Uterus (tissue), 4 donors: ENCODE data around the gene METAP1D. TPM values are rescaled to one million over a fixed set of nuclear protein-coding genes. Genes with fewer than 3 reads are reported as not detected.
A peak's percentile ranks its signal among the peaks of the same experiment; 100 is the strongest.
"Not testable (repeated sequence)": the region's sequence is repeated elsewhere in the genome, so short reads cannot be mapped to it uniquely, and the experiment has no call there.

Experiments
- DNase-seq, 2 donors: peaks; one replicate each; pipeline ENCODE4 v3.0.0-alpha.2; 2019 to 2020
- H3K27ac ChIP-seq, 2 donors: fragments of 200-600 bp; sonication (generic); 1 replicate in 1 of 2; 2 replicates in 1 of 2; pipeline ENCODE4 v1.5.1; 2016 to 2018
- H3K27me3 ChIP-seq, 2 donors: fragments of 200-600 bp; sonication (generic); one replicate each; pipeline ENCODE4 v1.5.1; 2018 to 2019; ENCODE audit warnings: control low read depth in 1 of 2
- H3K36me3 ChIP-seq, 2 donors: fragments of 200-600 bp; sonication (generic); one replicate each; pipeline ENCODE4 v1.5.1; 2019; ENCODE audit warnings: control low read depth in 1 of 2
- H3K4me1 ChIP-seq, 2 donors: fragments of 200-600 bp; sonication (generic); one replicate each; pipeline ENCODE4 v1.5.1; 2018 to 2019; ENCODE audit warnings: control low read depth in 1 of 2
- H3K4me3 ChIP-seq, 2 donors: fragments of 200-600 bp; sonication (generic); 1 replicate in 1 of 2; 2 replicates in 1 of 2; pipeline ENCODE4 v1.5.1; 2018 to 2019; ENCODE audit warnings: mild to moderate bottlenecking in 1 of 2
- H3K9me3 ChIP-seq, 2 donors: fragments of 200-600 bp; sonication (generic); one replicate each; pipeline ENCODE4 v1.5.1; 2019; ENCODE audit warnings: control low read depth in 1 of 2
- POLR2A ChIP-seq, 2 donors: fragments of 450-650 bp; IDR thresholded peaks; one replicate each; pipeline ENCODE4 v1.6.1; 2016; ENCODE audit warnings: antibody characterized with exemption in 2 of 2, mild to moderate bottlenecking in 1 of 2, moderate library complexity in 1 of 2
- intact Hi-C: fragments of 100-400 bp; cut with DNase I; formaldehyde crosslinking; loops from one replicate; pipeline ENCODE4 v1.15.1; 2023; ENCODE audit warnings: low total_unique reads
- total RNA-seq, 4 donors: library from RNA; depleted of rRNA in 3 of 4; stranded (reverse); fragments of >200 nt in 3 of 4; gene quantifications; one replicate each; pipeline versions ENCODE4 v1.1.0 to v1.2.4, GENCODE V29; 2014 to 2023
- TF ChIP-seq, protein P1 (sequence below), 4 experiments: fragments of 200-600 bp in 2 of 4; fragments of 450-650 bp in 2 of 4; sonication (generic) in 2 of 4; IDR thresholded peaks; one replicate each; pipeline ENCODE4 v1.5.1; 2016 to 2019; ENCODE audit warnings: antibody characterized with exemption in 4 of 4, mild to moderate bottlenecking in 2 of 4, moderate library complexity in 1 of 4
- donor health status: DM: yes; HTN: yes; CAD: no.

Gene METAP1D
- total RNA-seq, 4 donors from 2014 or later, result 7.9 to 38.2 (median 15.8) TPM

DNA sequence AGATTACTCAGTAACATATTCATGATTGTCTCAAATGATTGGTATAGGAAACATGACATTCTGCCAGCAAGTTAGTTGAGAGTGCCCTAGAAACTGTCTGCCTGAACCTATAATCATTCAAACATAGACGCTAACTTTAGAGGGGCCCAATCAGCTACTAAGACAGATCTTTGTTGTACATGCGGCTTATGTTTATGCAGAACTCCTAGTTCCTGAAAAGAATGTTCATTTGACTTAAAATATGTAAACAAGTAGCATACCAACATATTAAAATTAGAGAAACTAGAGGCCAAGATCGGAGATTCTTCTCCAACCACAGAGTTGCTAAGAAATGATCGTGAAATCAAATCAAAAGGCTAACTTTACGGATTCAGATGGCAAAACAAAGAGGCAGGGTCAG lies 4.2 kb upstream of the METAP1D start:
- TF ChIP-seq, protein P1, sequence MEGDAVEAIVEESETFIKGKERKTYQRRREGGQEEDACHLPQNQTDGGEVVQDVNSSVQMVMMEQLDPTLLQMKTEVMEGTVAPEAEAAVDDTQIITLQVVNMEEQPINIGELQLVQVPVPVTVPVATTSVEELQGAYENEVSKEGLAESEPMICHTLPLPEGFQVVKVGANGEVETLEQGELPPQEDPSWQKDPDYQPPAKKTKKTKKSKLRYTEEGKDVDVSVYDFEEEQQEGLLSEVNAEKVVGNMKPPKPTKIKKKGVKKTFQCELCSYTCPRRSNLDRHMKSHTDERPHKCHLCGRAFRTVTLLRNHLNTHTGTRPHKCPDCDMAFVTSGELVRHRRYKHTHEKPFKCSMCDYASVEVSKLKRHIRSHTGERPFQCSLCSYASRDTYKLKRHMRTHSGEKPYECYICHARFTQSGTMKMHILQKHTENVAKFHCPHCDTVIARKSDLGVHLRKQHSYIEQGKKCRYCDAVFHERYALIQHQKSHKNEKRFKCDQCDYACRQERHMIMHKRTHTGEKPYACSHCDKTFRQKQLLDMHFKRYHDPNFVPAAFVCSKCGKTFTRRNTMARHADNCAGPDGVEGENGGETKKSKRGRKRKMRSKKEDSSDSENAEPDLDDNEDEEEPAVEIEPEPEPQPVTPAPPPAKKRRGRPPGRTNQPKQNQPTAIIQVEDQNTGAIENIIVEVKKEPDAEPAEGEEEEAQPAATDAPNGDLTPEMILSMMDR (IDR thresholded peaks at IDR 0.05), result no peak
- no peak for TF ChIP-seq POLR2A (IDR thresholded peaks at IDR 0.05)
- Histone ChIP-seq H3K27me3 (no peaks in the 10 kb centered on the region), H3K36me3 (no peaks in the 10 kb centered on the region), H3K4me3 (no peak overlapping the region), H3K27ac (no peak overlapping the region), H3K9me3 (no peaks in the 10 kb centered on the region), H3K4me1 (no peaks in the 10 kb centered on the region)
- intact Hi-C loops, result no loop called here
- DNase-seq, result no peak

DNA sequence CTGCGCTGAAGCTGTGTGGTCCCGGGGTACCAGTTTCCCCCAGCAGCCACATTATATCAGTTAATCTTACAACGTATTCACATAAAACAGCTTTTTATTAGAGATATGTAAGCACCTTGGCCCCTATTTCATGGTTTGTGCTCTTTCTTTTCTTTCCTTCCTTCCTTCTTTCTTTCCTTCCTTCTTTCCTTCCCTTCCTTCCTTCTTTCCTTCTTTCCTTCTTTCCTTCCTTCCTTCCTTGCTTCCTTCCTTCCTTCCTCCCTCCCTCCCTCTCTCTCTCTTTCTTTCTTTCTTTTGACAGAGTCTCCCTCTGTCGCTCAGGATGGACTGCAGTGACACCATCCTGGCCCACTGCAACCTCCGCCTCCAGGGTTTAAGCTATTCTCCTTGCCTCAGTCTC lies 3.7 kb upstream of the METAP1D start:
- Histone ChIP-seq H3K36me3 (no peaks in the 10 kb centered on the region), H3K27me3 (no peaks in the 10 kb centered on the region), H3K4me3 (no peak overlapping the region), H3K4me1 (no peaks in the 10 kb centered on the region), H3K9me3 (no peaks in the 10 kb centered on the region), H3K27ac (no peak overlapping the region)
- DNase-seq, result no peak
- no peak for TF ChIP-seq POLR2A (IDR thresholded peaks at IDR 0.05)
- TF ChIP-seq, protein P1 (IDR thresholded peaks at IDR 0.05), result no peak
- intact Hi-C loops, result no loop called here

DNA sequence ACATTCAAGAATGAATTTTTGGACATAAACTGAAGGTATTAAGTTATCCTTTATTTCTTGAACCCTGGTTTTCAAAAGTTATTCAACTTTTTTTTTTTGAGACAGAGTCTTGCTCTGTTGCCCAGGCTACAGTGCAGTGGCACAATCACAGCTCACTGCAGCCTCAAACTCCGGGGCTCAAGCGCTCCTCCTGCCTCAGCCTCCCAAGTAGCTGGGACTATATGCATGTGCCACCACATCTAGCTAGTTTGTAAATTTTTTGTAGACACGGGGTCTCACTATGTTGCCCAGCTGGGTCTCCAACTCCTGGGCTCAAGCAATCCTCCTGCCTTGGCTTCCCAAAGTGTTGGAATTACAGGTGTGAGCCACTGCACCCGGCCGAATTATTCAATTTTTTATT lies 2.7 kb upstream of the METAP1D start:
- H3K27ac ChIP-seq, H3K36me3 ChIP-seq, H3K4me3 ChIP-seq, H3K27me3 ChIP-seq, intact Hi-C loops, DNase-seq, H3K9me3 ChIP-seq, H3K4me1 ChIP-seq: not testable (repeated sequence)

DNA sequence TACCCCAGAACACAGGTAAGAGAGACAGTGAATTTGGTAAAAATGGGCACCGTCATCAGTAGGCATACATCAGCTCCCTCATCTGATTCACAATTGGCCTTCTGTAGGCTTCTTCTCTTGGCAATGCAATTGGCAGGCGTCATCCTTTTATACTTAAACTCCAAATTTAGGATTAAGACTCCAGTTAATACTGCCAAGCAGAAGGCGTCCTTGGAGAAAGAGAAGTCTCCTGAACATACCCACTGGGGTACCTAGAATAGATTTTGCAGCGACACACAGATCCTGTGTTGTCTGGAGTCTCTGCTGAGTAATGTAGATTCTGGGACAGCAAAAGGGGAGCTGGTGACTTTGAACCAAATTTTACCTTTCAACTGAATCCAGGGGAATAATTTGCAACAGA lies 592 bp upstream of the METAP1D start:
- no peak overlapping the region for H3K27ac ChIP-seq

DNA sequence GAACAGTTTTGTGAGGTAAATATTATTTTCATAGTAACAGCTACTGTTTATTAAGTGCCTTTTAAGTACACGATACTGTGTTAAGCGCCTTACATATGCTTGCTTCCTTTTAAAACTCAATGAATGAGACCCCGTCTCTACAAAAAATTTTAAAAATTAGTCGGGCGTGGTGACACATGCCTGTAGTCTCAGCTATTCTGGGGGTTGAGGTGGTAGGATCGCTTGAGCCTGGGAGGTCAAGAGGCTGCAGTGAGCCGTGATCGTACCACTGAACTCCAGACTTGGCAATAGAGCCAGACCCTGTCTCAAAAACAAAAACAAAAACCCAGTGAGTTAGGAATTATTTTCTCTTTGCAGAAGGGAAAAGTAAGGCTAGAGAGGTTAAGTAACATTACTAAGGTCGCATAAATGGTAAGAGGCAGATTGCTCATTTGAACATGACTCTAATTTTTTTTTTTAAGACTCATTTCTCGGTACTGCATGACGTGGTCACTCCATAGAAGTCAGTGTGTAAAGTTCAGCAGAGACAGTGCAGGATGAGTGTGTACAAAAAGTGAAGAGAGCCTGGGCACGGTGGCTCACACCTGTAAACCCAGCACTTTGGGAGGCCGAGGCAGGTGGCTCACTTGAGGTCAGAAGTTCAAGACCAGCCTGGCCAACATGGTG lies 1.1 kb downstream of the METAP1D start:
- no peak for DNase-seq
- Histone ChIP-seq H3K27me3 (no peaks in the 10 kb centered on the region), H3K36me3 (no peaks in the 10 kb centered on the region), H3K27ac (no peak overlapping the region), H3K4me3 (peak overlapping the region in 1 of 2 donors; percentile 81), H3K9me3 (no peaks in the 10 kb centered on the region), H3K4me1 (no peaks in the 10 kb centered on the region)
- TF ChIP-seq, protein P1 (IDR thresholded peaks at IDR 0.05), result no peak
- no peak for TF ChIP-seq POLR2A (IDR thresholded peaks at IDR 0.05)
- intact Hi-C loops, result no loop called here

More for the DNA sequence above, 592 bp upstream of the METAP1D start:
- no peaks in the 10 kb centered on the region for H3K9me3 ChIP-seq
- peak overlapping the region; percentile 62 to 81 for H3K4me3 ChIP-seq
- no peak for DNase-seq
- no peaks in the 10 kb centered on the region for H3K27me3 ChIP-seq
- no peaks in the 10 kb centered on the region for H3K36me3 ChIP-seq
- intact Hi-C loops, result no loop called here
- no peaks in the 10 kb centered on the region for H3K4me1 ChIP-seq
- TF ChIP-seq POLR2A (IDR thresholded peaks at IDR 0.05), result no peak
- TF ChIP-seq, protein P1 (IDR thresholded peaks at IDR 0.05), result no peak

DNA sequence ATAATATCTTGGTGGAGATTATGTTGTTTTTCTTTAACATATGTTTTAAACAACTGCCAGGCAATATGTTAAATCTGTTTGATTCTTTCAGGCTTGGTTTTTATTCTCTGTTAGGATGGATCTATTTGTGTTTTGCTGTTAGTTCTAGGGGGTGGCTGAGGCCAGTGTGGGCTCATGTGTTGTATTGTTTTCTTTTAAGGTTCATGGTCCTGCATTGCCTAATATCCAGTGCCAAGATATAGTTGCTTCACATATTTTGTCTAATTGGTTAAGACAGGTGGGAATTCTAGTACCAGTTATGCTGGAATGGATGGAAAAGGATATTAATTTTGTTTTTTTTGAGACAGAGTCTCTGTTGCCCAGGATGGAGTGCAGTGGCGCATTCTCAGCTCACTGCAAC lies 7.6 kb downstream of the METAP1D start:
- Histone ChIP-seq H3K4me3 (no peak overlapping the region), H3K4me1 (no peaks in the 10 kb centered on the region), H3K9me3 (no peaks in the 10 kb centered on the region), H3K27ac (no peak overlapping the region), H3K27me3 (no peaks in the 10 kb centered on the region), H3K36me3 (no peaks in the 10 kb centered on the region)
- TF ChIP-seq, protein P1 (IDR thresholded peaks at IDR 0.05), result no peak
- no peak for TF ChIP-seq POLR2A (IDR thresholded peaks at IDR 0.05)
- intact Hi-C loops, result no loop called here
- DNase-seq, result no peak
